ENCODE data around the gene MRPS2.
"Not testable (repeated sequence)": the region's sequence is repeated elsewhere in the genome, so short reads cannot be mapped to it uniquely, and the experiment has no call there.

MRPS2 gene

DNA sequence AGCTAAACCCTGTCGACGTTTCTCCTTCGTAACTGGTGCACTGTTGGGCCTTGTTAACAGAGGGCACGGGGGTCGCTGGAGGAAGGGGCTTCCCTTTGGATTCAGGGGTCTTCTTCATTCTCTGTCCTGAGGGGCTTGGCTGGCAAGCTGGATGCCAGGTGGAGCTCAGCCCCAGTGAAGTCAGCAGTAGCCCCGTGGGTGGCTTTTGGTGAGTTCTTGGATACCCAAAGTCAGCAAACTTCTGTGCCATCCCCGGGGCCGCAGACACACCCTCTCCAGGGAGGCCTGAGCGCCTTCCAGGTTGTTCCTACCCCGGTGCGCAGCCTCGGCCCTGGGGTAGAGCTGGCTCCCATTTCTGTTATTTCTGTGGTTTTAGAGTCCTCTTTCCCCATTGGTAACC lies 33.2 kb downstream of the MRPS2 start:
- H3K4me3 ChIP-seq (ENCODE audit: low read depth, low read length, poor library complexity, severe bottlenecking): no peak overlapping the region
- no peak overlapping the region for H3K27ac ChIP-seq (ENCODE audit: low read depth, low read length, poor library complexity, severe bottlenecking)
- no peaks in the 10 kb centered on the region for H3K9me3 ChIP-seq (ENCODE audit: low read length)
- no peaks in the 10 kb centered on the region for H4K20me1 ChIP-seq (ENCODE audit: insufficient read depth, low read length)
- H3K79me2 ChIP-seq (ENCODE audit: insufficient read depth, low read length): no peaks in the 10 kb centered on the region
- H2AFZ ChIP-seq (ENCODE audit: low read length): no peak overlapping the region
- no peaks in the 10 kb centered on the region for H3K9me2 ChIP-seq (ENCODE audit: low read depth, low read length)
- H3K27me3 ChIP-seq (ENCODE audit: insufficient read depth, low read length): no peaks in the 10 kb centered on the region; the same call in 1 of the 2 replicates
- no peaks in the 10 kb centered on the region for H3F3A ChIP-seq (ENCODE audit: insufficient read depth, low read length)
- H3K4me2 ChIP-seq (ENCODE audit: low read length): no peak overlapping the region
- TF ChIP-seq EZH2 (IDR thresholded peaks at IDR 0.05; ENCODE audit: borderline replicate concordance, low read length): no peak
- TF ChIP-seq, protein P1, sequence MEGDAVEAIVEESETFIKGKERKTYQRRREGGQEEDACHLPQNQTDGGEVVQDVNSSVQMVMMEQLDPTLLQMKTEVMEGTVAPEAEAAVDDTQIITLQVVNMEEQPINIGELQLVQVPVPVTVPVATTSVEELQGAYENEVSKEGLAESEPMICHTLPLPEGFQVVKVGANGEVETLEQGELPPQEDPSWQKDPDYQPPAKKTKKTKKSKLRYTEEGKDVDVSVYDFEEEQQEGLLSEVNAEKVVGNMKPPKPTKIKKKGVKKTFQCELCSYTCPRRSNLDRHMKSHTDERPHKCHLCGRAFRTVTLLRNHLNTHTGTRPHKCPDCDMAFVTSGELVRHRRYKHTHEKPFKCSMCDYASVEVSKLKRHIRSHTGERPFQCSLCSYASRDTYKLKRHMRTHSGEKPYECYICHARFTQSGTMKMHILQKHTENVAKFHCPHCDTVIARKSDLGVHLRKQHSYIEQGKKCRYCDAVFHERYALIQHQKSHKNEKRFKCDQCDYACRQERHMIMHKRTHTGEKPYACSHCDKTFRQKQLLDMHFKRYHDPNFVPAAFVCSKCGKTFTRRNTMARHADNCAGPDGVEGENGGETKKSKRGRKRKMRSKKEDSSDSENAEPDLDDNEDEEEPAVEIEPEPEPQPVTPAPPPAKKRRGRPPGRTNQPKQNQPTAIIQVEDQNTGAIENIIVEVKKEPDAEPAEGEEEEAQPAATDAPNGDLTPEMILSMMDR (IDR thresholded peaks at IDR 0.05; ENCODE audit: low read length): no peak
- no peak overlapping the region for H3K9ac ChIP-seq (ENCODE audit: low read length)
- no peaks in the 10 kb centered on the region for H3K36me3 ChIP-seq (ENCODE audit: insufficient read depth, low read length)
- H3K4me1 ChIP-seq (ENCODE audit: insufficient read depth, low read length, severe bottlenecking): no peaks in the 10 kb centered on the region

DNA sequence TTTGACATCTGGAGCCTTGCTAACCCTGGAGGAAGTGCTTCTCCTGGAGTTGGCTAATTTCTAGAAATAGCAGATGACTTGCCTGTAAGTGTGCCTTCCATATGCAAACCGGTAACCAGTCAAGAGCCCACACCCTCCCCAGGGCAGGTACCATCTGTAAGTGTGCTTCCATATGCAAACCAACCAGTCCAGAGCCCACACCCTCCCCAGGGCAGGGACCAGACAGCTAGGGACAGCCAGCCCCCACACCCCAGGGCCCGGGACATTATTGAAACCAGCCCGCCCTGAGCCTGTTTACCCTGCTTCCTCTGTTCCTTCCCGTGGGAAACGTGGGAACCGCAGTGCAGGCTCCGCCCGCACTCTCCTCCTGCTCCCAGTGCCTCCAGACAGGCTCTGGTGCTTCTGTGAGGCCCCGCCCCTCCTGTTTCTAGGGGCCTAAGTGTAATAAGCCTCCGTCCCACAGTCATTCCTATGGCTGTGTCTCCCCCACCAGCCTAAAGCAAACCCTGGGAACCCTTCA lies 33.8 kb downstream of the MRPS2 start:
- H3K4me3 ChIP-seq (ENCODE audit: low read depth, low read length, poor library complexity, severe bottlenecking); H3K9me2 ChIP-seq (ENCODE audit: low read depth, low read length); H4K20me1 ChIP-seq (ENCODE audit: insufficient read depth, low read length); H2AFZ ChIP-seq (ENCODE audit: low read length); H3K79me2 ChIP-seq (ENCODE audit: insufficient read depth, low read length); H3K4me1 ChIP-seq (ENCODE audit: insufficient read depth, low read length, severe bottlenecking); H3F3A ChIP-seq (ENCODE audit: insufficient read depth, low read length); H3K36me3 ChIP-seq (ENCODE audit: insufficient read depth, low read length); H3K9ac ChIP-seq (ENCODE audit: low read length); H3K4me2 ChIP-seq (ENCODE audit: low read length); H3K27ac ChIP-seq (ENCODE audit: low read depth, low read length, poor library complexity, severe bottlenecking); H3K9me3 ChIP-seq (ENCODE audit: low read length); H3K27me3 ChIP-seq (ENCODE audit: insufficient read depth, low read length): not testable (repeated sequence)

DNA sequence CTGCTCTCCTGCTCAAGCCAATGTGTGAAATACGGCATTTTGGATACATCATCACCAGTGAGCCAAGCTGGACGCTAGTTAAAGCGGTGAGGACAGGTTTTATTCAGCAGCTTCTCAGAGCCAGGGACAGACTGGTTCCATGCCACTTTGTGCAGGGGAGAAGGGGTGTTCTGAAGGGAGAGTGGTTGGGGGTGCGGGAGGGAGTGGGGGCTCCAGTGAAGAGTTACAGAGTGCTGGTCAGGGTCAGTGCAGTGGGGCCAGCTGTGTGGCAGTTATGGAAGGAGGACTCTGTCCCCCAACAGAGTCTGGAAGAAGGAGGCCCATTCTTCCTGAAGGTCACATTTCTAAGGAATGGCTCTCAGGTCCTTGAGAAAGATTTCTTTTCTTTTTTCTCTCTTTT lies 34.3 kb downstream of the MRPS2 start:
- H3K9ac ChIP-seq (ENCODE audit: low read length); H3K27ac ChIP-seq (ENCODE audit: low read depth, low read length, poor library complexity, severe bottlenecking); H3K36me3 ChIP-seq (ENCODE audit: insufficient read depth, low read length); H3K4me2 ChIP-seq (ENCODE audit: low read length); H3K9me2 ChIP-seq (ENCODE audit: low read depth, low read length); H3K4me1 ChIP-seq (ENCODE audit: insufficient read depth, low read length, severe bottlenecking); H3K79me2 ChIP-seq (ENCODE audit: insufficient read depth, low read length); H2AFZ ChIP-seq (ENCODE audit: low read length); H3K27me3 ChIP-seq (ENCODE audit: insufficient read depth, low read length); H3K4me3 ChIP-seq (ENCODE audit: low read depth, low read length, poor library complexity, severe bottlenecking); H4K20me1 ChIP-seq (ENCODE audit: insufficient read depth, low read length); H3F3A ChIP-seq (ENCODE audit: insufficient read depth, low read length); H3K9me3 ChIP-seq (ENCODE audit: low read length): not testable (repeated sequence)

DNA sequence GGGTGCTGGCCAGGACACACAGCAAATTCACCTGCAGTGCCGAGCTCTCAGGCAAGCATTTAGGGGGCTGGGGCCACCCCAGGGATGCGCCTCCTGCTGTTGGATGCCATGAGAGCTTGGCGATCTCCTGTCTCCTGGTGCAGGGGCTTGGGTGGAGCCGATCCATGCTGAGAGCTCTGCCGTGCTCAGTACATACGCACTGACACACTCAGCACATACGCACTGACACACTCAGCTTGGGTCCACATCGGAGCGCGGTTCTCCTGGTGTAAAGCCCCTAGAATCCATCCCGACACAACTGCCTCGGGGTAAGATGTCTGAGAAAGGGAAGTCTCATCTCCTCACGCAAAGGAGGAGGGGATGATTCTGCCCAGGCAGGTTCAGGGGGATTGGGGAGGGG lies 35.1 kb downstream of the MRPS2 start:
- H3K9me2 ChIP-seq (ENCODE audit: low read depth, low read length); H3K79me2 ChIP-seq (ENCODE audit: insufficient read depth, low read length); H3K4me2 ChIP-seq (ENCODE audit: low read length); H3F3A ChIP-seq (ENCODE audit: insufficient read depth, low read length); H3K9me3 ChIP-seq (ENCODE audit: low read length); H2AFZ ChIP-seq (ENCODE audit: low read length); H3K27me3 ChIP-seq (ENCODE audit: insufficient read depth, low read length); H3K36me3 ChIP-seq (ENCODE audit: insufficient read depth, low read length); H3K4me1 ChIP-seq (ENCODE audit: insufficient read depth, low read length, severe bottlenecking); H4K20me1 ChIP-seq (ENCODE audit: insufficient read depth, low read length); H3K4me3 ChIP-seq (ENCODE audit: low read depth, low read length, poor library complexity, severe bottlenecking); H3K9ac ChIP-seq (ENCODE audit: low read length); H3K27ac ChIP-seq (ENCODE audit: low read depth, low read length, poor library complexity, severe bottlenecking): not testable (repeated sequence)

DNA sequence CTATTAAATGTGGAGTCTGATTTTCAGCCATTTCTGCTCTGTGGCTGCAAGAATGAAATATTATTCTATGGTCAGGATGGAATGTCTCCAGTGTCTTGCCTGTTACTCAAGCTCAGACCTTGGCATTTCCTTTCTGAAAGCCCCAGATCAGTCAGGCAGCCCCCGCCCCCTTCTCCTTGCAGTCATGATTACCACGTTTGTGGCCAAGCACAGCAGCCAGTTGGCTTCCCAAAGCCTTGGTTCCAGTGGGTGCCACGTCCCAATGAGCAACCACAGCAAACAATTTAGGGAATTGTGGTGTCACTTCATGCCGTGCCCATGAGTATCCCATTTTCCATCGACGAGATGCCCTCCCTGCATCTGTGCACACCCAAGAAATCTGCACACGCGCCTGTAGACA lies 35.7 kb downstream of the MRPS2 start:
- Histone ChIP-seq H3F3A (ENCODE audit: insufficient read depth, low read length) (no peaks in the 10 kb centered on the region), H3K79me2 (ENCODE audit: insufficient read depth, low read length) (no peaks in the 10 kb centered on the region), H3K9ac (ENCODE audit: low read length) (no peak overlapping the region), H3K36me3 (ENCODE audit: insufficient read depth, low read length) (no peaks in the 10 kb centered on the region), H3K9me3 (ENCODE audit: low read length) (no peaks in the 10 kb centered on the region), H3K27me3 (ENCODE audit: insufficient read depth, low read length) (no peaks in the 10 kb centered on the region; the same call in 1 of the 2 replicates), H3K4me1 (ENCODE audit: insufficient read depth, low read length, severe bottlenecking) (no peaks in the 10 kb centered on the region), H3K4me2 (ENCODE audit: low read length) (no peak overlapping the region), H3K27ac (ENCODE audit: low read depth, low read length, poor library complexity, severe bottlenecking) (no peak overlapping the region), H4K20me1 (ENCODE audit: insufficient read depth, low read length) (no peaks in the 10 kb centered on the region), H3K9me2 (ENCODE audit: low read depth, low read length) (no peaks in the 10 kb centered on the region), H2AFZ (ENCODE audit: low read length) (no peak overlapping the region), H3K4me3 (ENCODE audit: low read depth, low read length, poor library complexity, severe bottlenecking) (no peak overlapping the region)
- TF ChIP-seq, protein P1 (IDR thresholded peaks at IDR 0.05; ENCODE audit: low read length): no peak
- TF ChIP-seq EZH2 (IDR thresholded peaks at IDR 0.05; ENCODE audit: borderline replicate concordance, low read length): no peak

DNA sequence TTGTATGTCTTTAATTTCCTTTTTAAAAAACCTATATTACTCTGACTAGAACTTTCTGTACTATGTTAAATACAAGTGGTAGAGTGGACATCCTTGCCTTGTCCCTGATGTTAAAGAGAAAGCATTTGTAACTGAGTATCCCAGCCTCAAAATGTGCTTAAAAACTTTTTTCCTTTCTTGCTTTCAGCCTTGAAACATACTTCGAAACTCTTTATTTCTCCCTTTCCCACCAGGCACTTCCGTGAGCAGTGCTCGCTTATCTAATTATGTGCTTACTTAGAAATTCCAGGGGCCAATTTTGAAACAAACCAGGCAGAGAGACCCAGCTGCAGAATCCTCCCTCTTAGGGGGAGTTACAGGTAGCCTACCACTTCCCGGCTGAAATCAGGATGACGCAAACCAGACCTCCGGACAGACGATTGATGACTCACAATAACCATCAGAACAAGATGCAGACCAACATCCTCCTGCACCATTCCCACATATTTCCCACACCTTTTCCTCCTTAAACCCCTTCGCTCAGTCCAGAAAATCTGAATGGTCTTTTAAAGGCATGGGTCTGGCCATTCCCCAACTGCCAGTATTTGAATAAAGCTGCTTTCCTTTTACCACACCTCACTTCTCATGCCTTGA lies 42.9 kb downstream of the MRPS2 start:
- H3K27me3 ChIP-seq (ENCODE audit: insufficient read depth, low read length); H3K36me3 ChIP-seq (ENCODE audit: insufficient read depth, low read length); H3K27ac ChIP-seq (ENCODE audit: low read depth, low read length, poor library complexity, severe bottlenecking); H3K4me2 ChIP-seq (ENCODE audit: low read length); H4K20me1 ChIP-seq (ENCODE audit: insufficient read depth, low read length); H2AFZ ChIP-seq (ENCODE audit: low read length); H3K9me2 ChIP-seq (ENCODE audit: low read depth, low read length); H3K9ac ChIP-seq (ENCODE audit: low read length); H3K4me3 ChIP-seq (ENCODE audit: low read depth, low read length, poor library complexity, severe bottlenecking); H3F3A ChIP-seq (ENCODE audit: insufficient read depth, low read length); H3K79me2 ChIP-seq (ENCODE audit: insufficient read depth, low read length); H3K4me1 ChIP-seq (ENCODE audit: insufficient read depth, low read length, severe bottlenecking); H3K9me3 ChIP-seq (ENCODE audit: low read length): not testable (repeated sequence)
